22Rv1 (cell line): Measurements from ENCODE around the gene PAPPA2.

Source experiments
- H3K27ac ChIP-seq: fragments of 450-650 bp; 2 replicates; pipeline ENCODE4 v1.5.1; 2017
- ZFX ChIP-seq: fragments of 450-650 bp; IDR thresholded peaks from 2 replicates; pipeline ENCODE4 v1.6.1; 2017; ENCODE audit warnings: antibody characterized with exemption, borderline replicate concordance
- TF ChIP-seq, protein P1 (sequence below): fragments of 450-650 bp; IDR thresholded peaks from 2 replicates; pipeline ENCODE4 v1.5.1; 2017; ENCODE audit warnings: mild to moderate bottlenecking

Gene PAPPA2

DNA sequence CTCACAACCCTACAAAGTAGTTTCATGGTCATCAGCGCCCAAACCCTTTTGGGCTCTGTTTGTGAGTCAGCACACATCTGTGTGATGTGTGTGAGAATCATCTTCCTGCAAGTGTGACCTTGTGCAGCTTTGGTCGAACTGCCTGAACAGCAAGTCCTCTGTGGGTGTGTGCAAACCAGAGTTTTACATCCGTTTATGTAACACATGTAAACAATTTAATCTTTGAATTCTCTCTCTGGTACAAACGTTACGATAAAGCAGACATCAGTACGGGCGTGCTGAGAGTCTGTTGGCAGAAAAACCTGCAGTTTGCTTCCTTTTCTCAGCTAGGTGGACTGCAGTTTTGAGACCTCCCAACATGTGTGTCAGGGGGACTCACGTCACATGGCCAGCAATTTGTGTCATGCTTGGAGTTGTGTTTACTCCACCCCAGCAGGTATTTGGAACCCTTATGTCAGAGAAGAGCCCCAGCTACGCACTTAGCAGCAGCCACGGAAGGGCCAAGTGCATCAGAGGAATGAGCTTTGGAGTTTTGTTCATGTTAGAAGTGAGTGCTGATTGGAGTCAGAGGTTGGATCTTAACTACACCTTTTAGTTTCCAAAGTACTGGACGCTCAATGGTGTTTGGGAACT, 230.8 kb downstream of the PAPPA2 start:
- no peak overlapping the region for H3K27ac ChIP-seq
- TF ChIP-seq, protein P1, sequence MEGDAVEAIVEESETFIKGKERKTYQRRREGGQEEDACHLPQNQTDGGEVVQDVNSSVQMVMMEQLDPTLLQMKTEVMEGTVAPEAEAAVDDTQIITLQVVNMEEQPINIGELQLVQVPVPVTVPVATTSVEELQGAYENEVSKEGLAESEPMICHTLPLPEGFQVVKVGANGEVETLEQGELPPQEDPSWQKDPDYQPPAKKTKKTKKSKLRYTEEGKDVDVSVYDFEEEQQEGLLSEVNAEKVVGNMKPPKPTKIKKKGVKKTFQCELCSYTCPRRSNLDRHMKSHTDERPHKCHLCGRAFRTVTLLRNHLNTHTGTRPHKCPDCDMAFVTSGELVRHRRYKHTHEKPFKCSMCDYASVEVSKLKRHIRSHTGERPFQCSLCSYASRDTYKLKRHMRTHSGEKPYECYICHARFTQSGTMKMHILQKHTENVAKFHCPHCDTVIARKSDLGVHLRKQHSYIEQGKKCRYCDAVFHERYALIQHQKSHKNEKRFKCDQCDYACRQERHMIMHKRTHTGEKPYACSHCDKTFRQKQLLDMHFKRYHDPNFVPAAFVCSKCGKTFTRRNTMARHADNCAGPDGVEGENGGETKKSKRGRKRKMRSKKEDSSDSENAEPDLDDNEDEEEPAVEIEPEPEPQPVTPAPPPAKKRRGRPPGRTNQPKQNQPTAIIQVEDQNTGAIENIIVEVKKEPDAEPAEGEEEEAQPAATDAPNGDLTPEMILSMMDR, result no peak
- no peak for TF ChIP-seq ZFX

DNA sequence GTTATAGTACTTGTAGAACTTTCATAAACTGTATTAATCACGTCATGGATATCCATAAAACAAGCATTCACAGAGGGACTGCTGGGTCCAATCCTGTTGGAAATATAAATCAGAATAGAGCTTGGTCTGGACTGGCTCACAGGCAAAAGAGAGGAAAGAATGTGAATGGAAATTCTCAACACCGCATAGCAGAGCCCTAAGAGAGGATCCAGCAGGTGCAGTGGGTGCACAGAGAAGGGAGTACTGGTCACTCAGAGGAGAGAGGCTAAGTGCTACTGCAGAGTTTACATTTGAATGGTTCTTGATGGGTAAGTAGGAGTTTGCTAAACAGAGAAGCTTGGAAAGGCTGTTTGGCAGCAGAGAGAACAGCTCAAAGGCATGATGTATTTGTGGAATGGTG, 231.7 kb downstream of the PAPPA2 start:
- TF ChIP-seq, protein P1, result no peak
- no peak for TF ChIP-seq ZFX
- no peak overlapping the region for H3K27ac ChIP-seq

DNA sequence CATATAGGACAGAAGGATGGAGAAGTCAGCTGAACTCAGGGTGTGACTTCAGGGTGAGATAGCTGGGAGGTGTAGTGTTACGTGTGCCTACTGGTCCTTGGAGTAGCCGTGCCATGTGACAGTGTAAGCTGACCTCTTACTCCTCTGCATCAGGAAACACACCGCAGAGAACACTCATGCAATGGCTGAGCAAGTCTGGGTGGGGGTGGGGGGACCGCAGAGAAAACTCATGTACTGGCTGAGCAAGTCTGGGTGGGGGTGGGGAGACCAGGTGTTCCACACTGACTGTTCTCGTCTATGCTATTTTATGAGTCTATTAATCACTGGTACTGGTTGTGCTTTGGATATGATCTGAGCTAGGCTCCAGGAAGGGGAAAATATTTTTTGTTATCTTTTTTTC, 233.1 kb downstream of the PAPPA2 start:
- H3K27ac ChIP-seq, result no peak overlapping the region
- TF ChIP-seq, protein P1, result no peak
- no peak for TF ChIP-seq ZFX

DNA sequence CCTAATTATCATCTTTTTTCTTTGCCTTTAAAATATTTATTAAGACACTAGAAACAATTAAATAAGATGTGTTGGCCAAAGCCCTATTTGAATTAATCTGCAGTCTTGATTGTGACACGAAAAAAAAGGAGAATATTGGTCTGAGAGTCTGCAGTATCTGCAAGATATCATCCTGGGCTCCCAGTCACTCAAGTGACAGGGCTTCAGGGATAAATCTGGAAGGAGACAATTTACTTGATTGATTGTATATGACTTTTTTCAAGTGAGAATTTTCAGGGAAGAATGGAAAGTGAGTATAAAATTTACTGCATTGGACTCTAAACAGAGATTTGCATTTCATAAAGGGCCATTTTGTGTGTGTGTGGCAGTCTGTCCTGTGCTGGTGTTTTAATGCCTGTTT, 233.7 kb downstream of the PAPPA2 start:
- H3K27ac ChIP-seq, result no peak overlapping the region
- TF ChIP-seq, protein P1, result no peak
- TF ChIP-seq ZFX, result no peak

DNA sequence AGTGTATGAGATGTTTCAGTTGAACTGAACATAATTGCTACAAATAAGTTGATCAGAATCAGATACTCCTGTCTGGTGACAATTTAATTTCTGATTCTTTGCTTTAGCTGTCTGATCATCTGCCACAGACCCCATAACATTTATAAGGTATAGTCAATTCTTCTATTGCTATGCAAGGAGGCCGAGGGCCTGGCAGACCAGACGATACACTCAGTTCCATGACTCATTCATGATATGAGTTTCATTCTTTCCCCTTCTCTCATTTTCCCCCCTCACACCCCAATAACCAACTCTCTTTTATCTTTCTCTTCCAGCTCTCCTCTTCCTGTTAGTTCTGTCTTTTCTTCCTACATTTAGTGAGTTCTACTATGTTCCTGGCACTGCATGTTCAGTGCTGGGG, 236.8 kb downstream of the PAPPA2 start:
- H3K27ac ChIP-seq, result no peak overlapping the region

DNA sequence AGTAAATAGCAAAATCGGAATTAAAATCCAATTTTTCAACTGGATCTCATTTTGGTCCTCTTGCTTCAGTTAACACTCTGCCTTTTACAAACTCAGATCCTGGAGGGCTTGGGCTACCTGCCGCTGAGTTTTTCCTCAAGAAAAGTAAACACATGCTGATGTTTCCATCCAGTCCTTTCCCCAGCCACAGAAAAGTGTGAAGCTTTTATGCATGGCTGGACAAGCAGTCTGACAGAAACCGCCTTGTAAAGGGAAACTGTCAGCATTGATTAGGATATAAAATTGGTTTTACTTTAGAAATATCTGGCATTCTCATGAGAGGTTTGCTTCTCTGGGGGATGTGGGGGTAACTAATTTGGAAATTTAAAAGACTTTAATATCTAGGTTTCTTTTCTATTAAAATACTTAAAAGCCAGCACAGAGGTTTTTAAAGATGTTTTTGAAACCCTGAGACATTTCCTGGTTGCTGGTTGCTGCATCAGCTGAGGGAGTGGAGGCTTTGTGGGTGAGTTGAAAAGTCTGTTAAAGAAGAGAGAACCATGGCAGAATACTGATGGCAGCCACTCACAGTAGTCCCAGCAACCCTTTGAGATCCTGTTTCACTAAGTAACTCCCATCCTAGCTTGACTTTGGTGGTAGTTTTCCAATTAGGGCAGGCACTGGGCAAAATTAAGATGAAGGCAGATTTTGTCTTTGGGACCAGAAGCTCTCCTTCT, 238.3 kb downstream of the PAPPA2 start:
- TF ChIP-seq ZFX, result no peak
- TF ChIP-seq, protein P1, result no peak
- no peak overlapping the region for H3K27ac ChIP-seq

More for the DNA sequence above, 236.8 kb downstream of the PAPPA2 start:
- TF ChIP-seq ZFX, result no peak
- TF ChIP-seq, protein P1, result no peak

DNA sequence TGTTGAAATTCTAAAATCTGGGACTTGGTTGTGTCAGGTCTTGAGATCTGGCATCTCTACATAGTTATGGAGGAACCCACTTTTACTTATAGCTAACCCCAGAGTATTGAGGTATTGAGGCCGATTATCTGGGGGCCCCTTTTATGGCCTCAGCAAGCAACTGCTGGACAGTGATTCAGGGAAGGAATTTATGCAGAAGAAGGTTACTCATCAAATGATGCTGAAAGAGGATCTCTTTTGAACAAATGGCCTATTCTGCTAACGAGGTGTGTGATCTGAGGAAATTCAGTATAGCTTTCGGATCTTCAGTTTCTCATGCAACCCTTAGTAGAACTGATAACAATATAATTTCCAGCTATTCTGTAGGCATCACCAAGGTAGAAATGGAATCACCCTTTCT, 239.9 kb downstream of the PAPPA2 start:
- no peak for TF ChIP-seq ZFX
- TF ChIP-seq, protein P1, result no peak
- H3K27ac ChIP-seq, result no peak overlapping the region
